GM18907 (cell line): ENCODE measurements around the gene PJVK.
A peak's percentile ranks its signal among the peaks of the same experiment; 100 is the strongest.
"Not testable (repeated sequence)": the region's sequence is repeated elsewhere in the genome, so short reads cannot be mapped to it uniquely, and the experiment has no call there.

ENCODE experiments used
- ATAC-seq: cut with Tn5 transposase; IDR thresholded peaks from one replicate; pipeline ENCODE4 v1.9.1; 2021; ENCODE audit warnings: mild to moderate bottlenecking, moderate library complexity; ENCODE audit not compliant: unreplicated experiment

PJVK gene

GRCh38 chr2:178429336-178429735, 21.8 kb upstream of the PJVK start:
- ATAC-seq = no peak

- no peak for ATAC-seq
These were observed 14.5 kb upstream of the PJVK start for GRCh38 chr2:178436662-178437061.

- no peak for ATAC-seq
These were observed 9.8 kb upstream of the PJVK start for GRCh38 chr2:178441426-178441825.

GRCh38 chr2:178448968-178449661, 2.1 kb upstream of the PJVK start:
- no peak for ATAC-seq

GRCh38 chr2:178449700-178450523, 1.3 kb upstream of the PJVK start:
- peak; percentile 12 for ATAC-seq

- peak; percentile 62 for ATAC-seq
These were observed 729 bp upstream of the PJVK start for GRCh38 chr2:178450524-178450773.

- ATAC-seq = no peak
These were observed 1.2 kb downstream of the PJVK start for GRCh38 chr2:178452334-178452733.

- no peak for ATAC-seq
These were observed 1.7 kb downstream of the PJVK start for GRCh38 chr2:178452870-178453269.

- ATAC-seq = no peak
These were observed 4.8 kb downstream of the PJVK start for GRCh38 chr2:178455947-178456346.

- ATAC-seq = no peak
These were observed 6.3 kb downstream of the PJVK start for GRCh38 chr2:178457390-178457886.

- no peak for ATAC-seq
These were observed 18.2 kb downstream of the PJVK start for GRCh38 chr2:178469219-178469849.

GRCh38 chr2:178471313-178471712, 20.1 kb downstream of the PJVK start:
- not testable (repeated sequence) for ATAC-seq

GRCh38 chr2:178473373-178473772, 22.2 kb downstream of the PJVK start:
- ATAC-seq = no peak

- no peak for ATAC-seq
These were observed 22.8 kb downstream of the PJVK start for GRCh38 chr2:178473931-178474330.

GRCh38 chr2:178474560-178474959, 23.4 kb downstream of the PJVK start:
- ATAC-seq = no peak

- no peak for ATAC-seq
These were observed 25.3 kb downstream of the PJVK start for GRCh38 chr2:178476477-178476876.

GRCh38 chr2:178477443-178478129, 26.4 kb downstream of the PJVK start:
- ATAC-seq = no peak

- ATAC-seq = no peak
These were observed 26.9 kb downstream of the PJVK start for GRCh38 chr2:178478130-178478438.

GRCh38 chr2:178478439-178479274, 27.5 kb downstream of the PJVK start, which contains the start of gene FKBP7:
TSS of gene FKBP7 (minus strand) at chr2:178478600. CDS start at chr2:178478499, 101 bp downstream.
- peak; percentile 44 for ATAC-seq

- no peak for ATAC-seq
These were observed 28.1 kb downstream of the PJVK start for GRCh38 chr2:178479275-178479616.
